Esophagus squamous epithelium (tissue), 5 donors: Measurements from ENCODE around the gene EHF. TPM values are rescaled to one million over a fixed set of nuclear protein-coding genes. Genes with fewer than 3 reads are reported as not detected.

Experiments
- DNase-seq: peaks from one replicate; lab custom pipeline; 2025; lab: John Stamatoyannopoulos, UW
- H3K27ac ChIP-seq, 4 donors: fragments of 200-600 bp; sonication (generic); one replicate each; pipeline ENCODE4 v1.5.1; 2016 to 2019; ENCODE audit warnings: mild to moderate bottlenecking in 1 of 4
- H3K27me3 ChIP-seq, 4 donors: fragments of 200-600 bp; sonication (generic); 1 replicate in 3 of 4; 2 replicates in 1 of 4; pipeline versions ENCODE4 v1.5.1 to v1.6.0; 2017 to 2021; ENCODE audit warnings: antibody characterized with exemption in 1 of 4
- H3K36me3 ChIP-seq, 3 donors: fragments of 200-600 bp; sonication (generic); one replicate each; pipeline ENCODE4 v1.5.1; 2016 to 2019
- H3K4me1 ChIP-seq, 3 donors: fragments of 200-600 bp; sonication (generic); one replicate each; pipeline ENCODE4 v1.5.1; 2017 to 2019
- H3K4me3 ChIP-seq, 4 donors: fragments of 200-600 bp; sonication (generic); 1 replicate in 3 of 4; 2 replicates in 1 of 4; pipeline ENCODE4 v1.5.1; 2016 to 2019; ENCODE audit warnings: mild to moderate bottlenecking in 2 of 4, moderate library complexity in 1 of 4
- H3K9me3 ChIP-seq, 3 donors: fragments of 200-600 bp; sonication (generic); one replicate each; pipeline ENCODE4 v1.5.1; 2016 to 2019
- CTCF ChIP-seq, 6 experiments: fragments of 450-650 bp in 4 of 6; fragments of 200-600 bp in 2 of 6; sonication (generic) in 2 of 6; IDR thresholded peaks; one replicate each; pipeline ENCODE4 v1.5.1; 2016 to 2019; ENCODE audit warnings: antibody characterized with exemption in 6 of 6, mild to moderate bottlenecking in 4 of 6, moderate library complexity in 4 of 6
- POLR2A ChIP-seq, 4 donors: fragments of 450-650 bp; IDR thresholded peaks; one replicate each; pipeline ENCODE4 v1.6.1; 2017; ENCODE audit warnings: antibody characterized with exemption in 4 of 4, mild to moderate bottlenecking in 4 of 4, moderate library complexity in 3 of 4
- WGBS, 2 donors: methylation state at CpG; one replicate each; pipeline ENCODE4 v1.1.5; 2018; 5-methylcytosine and 5-hydroxymethylcytosine counted together
- intact Hi-C: fragments of 100-400 bp; cut with DNase I; formaldehyde crosslinking; loops from one replicate; pipeline ENCODE4 v1.15.0; 2022
- total RNA-seq, 4 donors: library from RNA; depleted of rRNA; stranded (reverse); fragments of >200 nt; gene quantifications; one replicate each; pipeline ENCODE4 v1.1.0, GENCODE V29; 2016
- donor health status: DM: yes; HTN: yes; CAD: no.

EHF gene
- total RNA-seq, 4 donors from 2014 or later = 265 to 388 (median 325) TPM

GRCh38 chr11:34600339-34601084 lies 20.4 kb upstream of the EHF start:
- H3K9me3 ChIP-seq = no peaks in the 10 kb centered on the region
- H3K4me1 ChIP-seq = peaks cover 17 to 65% (median 29%) of the 10 kb centered on the region in 3 donors
- TF ChIP-seq CTCF (IDR thresholded peaks at IDR 0.05) (no peak), POLR2A (IDR thresholded peaks at IDR 0.05) (no peak)
- intact Hi-C loops = no loop called here
- peak overlapping the region; percentile 76 to 90 (median 86) for H3K27ac ChIP-seq
- H3K4me3 ChIP-seq = no peak overlapping the region
- H3K36me3 ChIP-seq = no peaks in the 10 kb centered on the region
- no peak for DNase-seq
- H3K27me3 ChIP-seq = no peaks in the 10 kb centered on the region
- 23 to 42% methylated on average over 8 to 11 of the region's 11 CpGs for WGBS, 2 donors

GRCh38 chr11:34601085-34601444 lies 19.8 kb upstream of the EHF start:
- Histone ChIP-seq H3K4me1 (peaks cover 17 to 66% (median 29%) of the 10 kb centered on the region in 3 donors), H3K27me3 (no peaks in the 10 kb centered on the region), H3K4me3 (no peak overlapping the region), H3K27ac (peak overlapping the region; percentile 76 to 90 (median 86)), H3K9me3 (no peaks in the 10 kb centered on the region), H3K36me3 (no peaks in the 10 kb centered on the region)
- intact Hi-C loops = no loop called here
- WGBS, 2 donors = 7 to 8% methylated on average over 2 of the region's 2 CpGs
- DNase-seq = no peak
- TF ChIP-seq POLR2A (IDR thresholded peaks at IDR 0.05) (no peak), CTCF (IDR thresholded peaks at IDR 0.05) (no peak)

- 65 to 67% methylated on average over 5 of the region's 5 CpGs for WGBS, 2 donors
Observed at GRCh38 chr11:34601609-34602008, 19.3 kb upstream of the EHF start.

GRCh38 chr11:34602245-34602644 lies 18.6 kb upstream of the EHF start:
- no peak for DNase-seq

More at GRCh38 chr11:34601609-34602008, 19.3 kb upstream of the EHF start:
- H3K4me3 ChIP-seq = no peak overlapping the region
- no peaks in the 10 kb centered on the region for H3K9me3 ChIP-seq
- H3K27ac ChIP-seq = peak overlapping the region; percentile 76 to 90 (median 86)
- H3K36me3 ChIP-seq = no peaks in the 10 kb centered on the region
- TF ChIP-seq CTCF (IDR thresholded peaks at IDR 0.05) = no peak
- no peak for TF ChIP-seq POLR2A (IDR thresholded peaks at IDR 0.05)
- intact Hi-C loops = no loop called here
- H3K4me1 ChIP-seq = peaks cover 23 to 71% (median 29%) of the 10 kb centered on the region in 3 donors
- no peak for DNase-seq
- no peaks in the 10 kb centered on the region for H3K27me3 ChIP-seq

More at GRCh38 chr11:34602245-34602644, 18.6 kb upstream of the EHF start:
- H3K27me3 ChIP-seq = no peaks in the 10 kb centered on the region
- 36 to 44% methylated on average over 2 to 7 of the region's 7 CpGs for WGBS, 2 donors
- no peaks in the 10 kb centered on the region for H3K9me3 ChIP-seq
- TF ChIP-seq CTCF (IDR thresholded peaks at IDR 0.05) (peak in 1 of 6 experiments; percentile 17), POLR2A (IDR thresholded peaks at IDR 0.05) (no peak)
- H3K27ac ChIP-seq = peak overlapping the region; percentile 76 to 90 (median 86)
- H3K36me3 ChIP-seq = no peaks in the 10 kb centered on the region
- H3K4me1 ChIP-seq = peaks cover 24 to 73% (median 29%) of the 10 kb centered on the region in 3 donors
- H3K4me3 ChIP-seq = no peak overlapping the region
- intact Hi-C loops = no loop called here
